ENCODE data around the gene MEN1.

The MEN1 gene

DNA sequence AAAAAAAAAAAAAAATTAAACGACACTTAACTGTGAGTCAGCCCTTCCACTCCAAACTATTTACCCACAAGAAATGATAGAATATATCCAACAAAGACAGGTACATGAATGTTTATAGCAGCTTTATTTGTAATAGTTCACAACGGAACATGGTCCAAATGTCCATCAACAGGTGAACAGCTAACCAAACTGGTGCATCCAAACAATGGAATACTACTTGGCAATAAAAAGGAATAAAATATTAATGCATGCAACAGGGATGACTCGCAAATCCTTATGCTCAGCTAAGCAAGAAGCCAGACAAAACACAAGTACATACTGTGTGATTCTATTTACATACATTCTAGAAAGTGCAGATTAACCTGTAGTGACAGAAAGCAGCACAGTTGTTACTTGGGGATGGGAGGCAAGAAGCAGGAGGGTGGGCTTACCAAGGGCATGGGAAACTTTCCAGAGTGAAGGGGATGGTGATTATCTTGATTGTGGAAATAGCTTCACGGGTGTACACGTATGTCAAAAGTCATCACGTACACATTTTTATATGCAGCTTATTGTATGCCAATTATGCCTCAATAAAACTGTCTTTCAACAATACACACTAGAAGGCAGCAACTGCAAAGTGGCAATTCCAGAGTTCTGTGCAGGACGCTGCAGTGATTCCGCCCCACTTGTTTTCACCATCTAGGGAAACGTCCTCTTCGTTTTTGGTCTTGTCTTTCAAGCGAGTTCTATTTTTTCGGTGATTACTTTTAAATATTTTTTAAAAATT, 25.4 kb downstream of the MEN1 start:
- TF ChIP-seq ZFX (IDR thresholded peaks at IDR 0.05; ENCODE audit: borderline replicate concordance): no peak
- H3K27ac ChIP-seq: no peak overlapping the region

DNA sequence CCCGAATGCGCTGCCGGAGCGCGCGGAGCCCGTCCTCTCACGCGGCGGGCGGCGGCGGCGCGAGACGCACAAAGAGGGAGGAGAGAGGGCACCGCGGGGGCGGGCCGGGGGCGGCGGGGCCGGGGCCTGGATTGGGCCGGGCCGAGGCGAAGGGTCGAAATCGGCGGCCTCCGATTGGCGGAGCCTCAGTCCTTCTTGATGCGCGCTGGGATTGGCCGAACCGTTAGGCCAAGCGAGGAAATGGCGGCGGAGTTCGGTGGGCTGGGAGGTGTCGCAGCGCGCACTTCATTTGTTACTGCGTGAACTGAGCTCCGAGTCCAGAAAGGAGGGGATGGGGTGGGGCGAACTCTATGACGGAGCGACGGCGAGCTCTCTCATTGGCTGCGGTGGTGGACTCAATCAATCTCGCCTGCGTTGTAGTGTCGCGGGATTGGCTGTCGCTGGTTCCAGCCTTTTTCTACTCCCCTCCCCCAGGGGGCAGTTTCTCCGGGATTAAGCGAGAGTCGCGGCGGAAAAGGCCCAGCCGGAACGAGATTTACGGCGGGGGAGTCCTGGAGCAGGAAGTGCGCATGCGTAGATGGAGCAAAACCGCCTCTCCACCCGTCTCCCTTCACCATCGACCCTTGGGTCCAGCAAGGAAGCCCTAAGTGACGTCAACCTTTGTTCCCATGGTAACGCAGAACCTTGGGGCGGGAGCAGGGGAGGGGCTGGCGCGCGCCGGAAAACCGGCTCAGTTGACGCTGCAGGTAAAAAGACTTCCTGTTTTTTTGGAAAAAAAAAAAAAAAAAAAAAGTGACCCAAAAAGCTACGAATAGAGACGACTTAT, 31.7 kb downstream of the MEN1 start, which contains the start of gene SF1:
Gene SF1, minus strand, starts transcription at position 70 of the 826 bp plus-strand sequence. CDS start 150 bp downstream, outside the sequence.
- peak within 1 kb of the TSS; percentile 99 for H3K27ac ChIP-seq
- TF ChIP-seq, protein P1, sequence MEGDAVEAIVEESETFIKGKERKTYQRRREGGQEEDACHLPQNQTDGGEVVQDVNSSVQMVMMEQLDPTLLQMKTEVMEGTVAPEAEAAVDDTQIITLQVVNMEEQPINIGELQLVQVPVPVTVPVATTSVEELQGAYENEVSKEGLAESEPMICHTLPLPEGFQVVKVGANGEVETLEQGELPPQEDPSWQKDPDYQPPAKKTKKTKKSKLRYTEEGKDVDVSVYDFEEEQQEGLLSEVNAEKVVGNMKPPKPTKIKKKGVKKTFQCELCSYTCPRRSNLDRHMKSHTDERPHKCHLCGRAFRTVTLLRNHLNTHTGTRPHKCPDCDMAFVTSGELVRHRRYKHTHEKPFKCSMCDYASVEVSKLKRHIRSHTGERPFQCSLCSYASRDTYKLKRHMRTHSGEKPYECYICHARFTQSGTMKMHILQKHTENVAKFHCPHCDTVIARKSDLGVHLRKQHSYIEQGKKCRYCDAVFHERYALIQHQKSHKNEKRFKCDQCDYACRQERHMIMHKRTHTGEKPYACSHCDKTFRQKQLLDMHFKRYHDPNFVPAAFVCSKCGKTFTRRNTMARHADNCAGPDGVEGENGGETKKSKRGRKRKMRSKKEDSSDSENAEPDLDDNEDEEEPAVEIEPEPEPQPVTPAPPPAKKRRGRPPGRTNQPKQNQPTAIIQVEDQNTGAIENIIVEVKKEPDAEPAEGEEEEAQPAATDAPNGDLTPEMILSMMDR (IDR thresholded peaks at IDR 0.05): no peak

GRCh38 chr11:64778223-64778472, 32.2 kb downstream of the MEN1 start:
- H3K27ac ChIP-seq: peak overlapping the region; percentile 99
- TF ChIP-seq, protein P1 (IDR thresholded peaks at IDR 0.05): no peak
- no peak for TF ChIP-seq ZFX (IDR thresholded peaks at IDR 0.05; ENCODE audit: borderline replicate concordance)

GRCh38 chr11:64777449-64778222, 32.7 kb downstream of the MEN1 start:
- H3K27ac ChIP-seq: peak overlapping the region; percentile 99
- TF ChIP-seq, protein P1 (IDR thresholded peaks at IDR 0.05): no peak
- TF ChIP-seq ZFX (IDR thresholded peaks at IDR 0.05; ENCODE audit: borderline replicate concordance): no peak

- no peak for TF ChIP-seq ZFX (IDR thresholded peaks at IDR 0.05; ENCODE audit: borderline replicate concordance)
- TF ChIP-seq, protein P1 (IDR thresholded peaks at IDR 0.05): no peak
- peak overlapping the region; percentile 99 for H3K27ac ChIP-seq
These were observed 33.5 kb downstream of the MEN1 start for GRCh38 chr11:64776875-64777274.

DNA sequence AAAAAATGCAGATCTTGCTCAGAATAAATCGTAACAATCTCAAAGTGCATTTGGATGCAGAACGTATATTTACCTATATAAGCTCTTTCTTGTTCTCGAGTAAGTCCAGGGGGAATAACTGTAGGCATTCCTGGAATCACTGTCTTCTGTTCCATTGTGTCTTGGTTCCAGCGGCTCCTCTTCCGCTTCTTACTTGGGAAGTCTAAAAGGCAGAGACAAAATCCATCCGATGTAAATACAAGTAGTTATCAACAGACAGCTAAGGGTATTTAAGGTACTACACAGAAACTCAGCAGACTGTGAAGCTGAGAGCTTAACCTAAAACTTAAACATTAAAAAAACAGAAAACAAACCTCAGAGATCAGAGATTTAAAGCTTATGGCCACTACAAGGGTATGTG, 33.9 kb downstream of the MEN1 start:
- TF ChIP-seq, protein P1 (IDR thresholded peaks at IDR 0.05): no peak
- no peak for TF ChIP-seq ZFX (IDR thresholded peaks at IDR 0.05; ENCODE audit: borderline replicate concordance)
- H3K27ac ChIP-seq: peak overlapping the region; percentile 99; the same call in 1 of the 2 replicates

DNA sequence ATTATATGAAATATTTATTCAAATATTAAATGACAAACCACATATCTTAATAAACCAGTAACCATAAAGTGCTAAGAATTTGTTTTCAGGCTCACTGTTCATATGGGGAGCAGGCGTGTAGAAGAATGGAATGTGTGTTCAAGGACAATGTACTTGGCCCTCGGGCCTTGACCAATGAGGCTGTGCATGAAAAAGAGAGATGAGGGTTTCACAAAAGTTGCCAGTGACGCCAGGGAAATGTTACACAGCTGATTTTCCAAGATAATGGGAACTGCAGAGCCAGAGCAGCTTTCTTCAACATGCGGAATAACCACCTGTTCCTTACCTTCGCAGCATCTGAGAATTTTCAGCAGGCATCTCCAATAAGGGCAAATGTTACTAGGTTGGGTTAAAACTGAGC, 36.2 kb downstream of the MEN1 start:
- no peak overlapping the region for H3K27ac ChIP-seq
- no peak for TF ChIP-seq ZFX (IDR thresholded peaks at IDR 0.05; ENCODE audit: borderline replicate concordance)
- TF ChIP-seq, protein P1 (IDR thresholded peaks at IDR 0.05): no peak
